DND-41 (cell line): Measurements from ENCODE around the gene SNTB2.

Source experiments
- EZH2 ChIP-seq: IDR thresholded peaks from 3 replicates; pipeline ENCODE4 v1.6.1; 2012; ENCODE audit warnings: borderline replicate concordance, low read depth, mild to moderate bottlenecking, moderate library complexity, low read length, inconsistent platforms; ENCODE audit not compliant: severe bottlenecking
- TF ChIP-seq, protein P1 (sequence below): IDR thresholded peaks from 2 replicates; pipeline ENCODE4 v1.5.1; 2012; ENCODE audit warnings: borderline replicate concordance, low read length, moderate library complexity, mild to moderate bottlenecking; ENCODE audit not compliant: poor library complexity, severe bottlenecking; ENCODE audit errors: extremely low read depth

GRCh38 chr16:69325784-69326171 is 138.8 kb downstream of the SNTB2 start:
- TF ChIP-seq, protein P1, sequence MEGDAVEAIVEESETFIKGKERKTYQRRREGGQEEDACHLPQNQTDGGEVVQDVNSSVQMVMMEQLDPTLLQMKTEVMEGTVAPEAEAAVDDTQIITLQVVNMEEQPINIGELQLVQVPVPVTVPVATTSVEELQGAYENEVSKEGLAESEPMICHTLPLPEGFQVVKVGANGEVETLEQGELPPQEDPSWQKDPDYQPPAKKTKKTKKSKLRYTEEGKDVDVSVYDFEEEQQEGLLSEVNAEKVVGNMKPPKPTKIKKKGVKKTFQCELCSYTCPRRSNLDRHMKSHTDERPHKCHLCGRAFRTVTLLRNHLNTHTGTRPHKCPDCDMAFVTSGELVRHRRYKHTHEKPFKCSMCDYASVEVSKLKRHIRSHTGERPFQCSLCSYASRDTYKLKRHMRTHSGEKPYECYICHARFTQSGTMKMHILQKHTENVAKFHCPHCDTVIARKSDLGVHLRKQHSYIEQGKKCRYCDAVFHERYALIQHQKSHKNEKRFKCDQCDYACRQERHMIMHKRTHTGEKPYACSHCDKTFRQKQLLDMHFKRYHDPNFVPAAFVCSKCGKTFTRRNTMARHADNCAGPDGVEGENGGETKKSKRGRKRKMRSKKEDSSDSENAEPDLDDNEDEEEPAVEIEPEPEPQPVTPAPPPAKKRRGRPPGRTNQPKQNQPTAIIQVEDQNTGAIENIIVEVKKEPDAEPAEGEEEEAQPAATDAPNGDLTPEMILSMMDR, result no peak
- TF ChIP-seq EZH2, result no peak
